Astrocyte of the hippocampus (primary cell): ENCODE measurements around the gene TTC34.
A peak's percentile ranks its signal among the peaks of the same experiment; 100 is the strongest.

Source experiments
- DNase-seq: peaks from one replicate; pipeline ENCODE4 v3.0.0; 2011; ENCODE audit warnings: low read depth, low spot score

TTC34 gene, protein sequence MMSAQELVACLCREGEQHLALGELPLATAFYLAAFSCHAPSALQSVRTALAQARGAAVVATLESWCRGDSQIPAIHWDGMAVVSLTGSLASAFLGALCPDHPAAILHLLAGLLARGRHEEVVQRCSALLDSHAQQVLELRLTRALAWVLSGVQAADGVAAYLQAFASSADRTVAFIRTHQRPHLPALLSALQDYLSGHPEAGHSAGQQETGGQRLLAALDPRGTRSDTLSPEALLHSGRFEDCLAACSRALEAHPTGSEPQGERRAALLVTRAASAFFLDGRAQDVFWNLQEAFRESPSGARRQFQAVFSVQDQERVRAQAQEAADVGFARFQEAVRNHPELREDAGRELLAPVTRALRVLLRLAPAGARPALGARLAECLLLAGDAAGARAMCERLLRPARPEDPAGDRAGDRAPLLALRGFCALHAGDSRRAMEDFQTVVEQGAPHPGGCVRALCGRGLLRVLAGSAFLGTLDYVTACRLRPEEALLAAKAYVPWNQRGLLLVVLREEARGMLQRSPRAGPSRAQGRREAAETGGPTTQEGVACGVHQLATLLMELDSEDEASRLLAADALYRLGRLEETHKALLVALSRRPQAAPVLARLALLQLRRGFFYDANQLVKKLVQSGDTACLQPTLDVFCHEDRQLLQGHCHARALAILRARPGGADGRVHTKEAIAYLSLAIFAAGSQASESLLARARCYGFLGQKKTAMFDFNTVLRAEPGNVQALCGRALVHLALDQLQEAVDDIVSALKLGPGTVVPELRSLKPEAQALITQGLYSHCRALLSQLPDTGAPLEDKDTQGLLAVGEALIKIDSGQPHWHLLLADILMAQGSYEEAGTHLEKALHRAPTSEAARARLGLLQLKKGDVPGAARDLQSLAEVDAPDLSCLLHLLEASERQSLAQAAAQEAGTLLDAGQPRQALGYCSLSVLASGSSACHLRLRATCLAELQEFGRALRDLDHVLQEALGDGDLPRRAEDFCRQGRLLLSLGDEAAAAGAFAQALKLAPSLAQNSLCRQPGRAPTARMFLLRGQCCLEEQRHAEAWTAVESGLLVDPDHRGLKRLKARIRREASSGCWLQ

DNA sequence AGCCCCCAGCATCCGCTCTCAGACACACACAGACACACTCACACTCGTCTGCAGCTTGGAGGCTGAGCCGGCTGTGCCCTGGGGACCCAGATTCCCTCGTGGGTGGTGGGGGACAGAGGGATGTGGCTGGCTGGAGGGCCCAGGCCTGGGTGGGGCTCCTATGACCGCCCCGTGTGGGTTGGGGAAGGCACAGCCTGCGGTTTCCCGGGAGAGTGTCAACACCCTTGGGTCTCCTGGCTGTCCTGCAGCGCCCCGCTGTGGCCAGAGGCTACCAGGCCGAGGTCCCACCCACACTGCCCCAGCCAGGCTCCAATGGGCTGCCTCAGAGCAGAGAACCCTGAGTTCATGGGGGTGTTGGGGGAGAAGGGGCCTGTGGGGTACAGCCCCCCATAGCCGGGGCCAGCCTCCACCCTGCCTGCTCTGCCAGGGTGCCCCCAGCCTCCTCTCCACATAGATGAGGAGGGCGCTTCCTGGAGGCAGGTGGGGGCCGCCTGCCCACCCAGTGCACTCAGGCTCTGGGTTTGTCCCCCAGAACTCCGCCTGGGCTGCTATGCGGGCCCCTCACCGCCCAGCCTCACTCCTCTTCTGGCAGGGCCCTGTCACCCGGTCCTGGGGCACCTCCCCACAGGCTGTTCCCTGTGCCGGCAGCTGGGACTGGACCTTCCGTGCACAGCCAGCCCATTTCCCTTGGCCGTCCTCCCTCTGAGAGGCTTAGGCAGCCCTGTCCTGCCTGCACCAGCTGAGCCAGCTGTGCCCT is at the start of gene TTC34:
TTC34 (minus strand) TSS at position 159 of the 757 bp plus-strand sequence. CDS start 866 bp downstream, outside the sequence.
- peak; percentile 34 for DNase-seq

GRCh38 chr1:2850502-2850901 is 49.0 kb upstream of the TTC34 start:
- DNase-seq: no peak

DNA sequence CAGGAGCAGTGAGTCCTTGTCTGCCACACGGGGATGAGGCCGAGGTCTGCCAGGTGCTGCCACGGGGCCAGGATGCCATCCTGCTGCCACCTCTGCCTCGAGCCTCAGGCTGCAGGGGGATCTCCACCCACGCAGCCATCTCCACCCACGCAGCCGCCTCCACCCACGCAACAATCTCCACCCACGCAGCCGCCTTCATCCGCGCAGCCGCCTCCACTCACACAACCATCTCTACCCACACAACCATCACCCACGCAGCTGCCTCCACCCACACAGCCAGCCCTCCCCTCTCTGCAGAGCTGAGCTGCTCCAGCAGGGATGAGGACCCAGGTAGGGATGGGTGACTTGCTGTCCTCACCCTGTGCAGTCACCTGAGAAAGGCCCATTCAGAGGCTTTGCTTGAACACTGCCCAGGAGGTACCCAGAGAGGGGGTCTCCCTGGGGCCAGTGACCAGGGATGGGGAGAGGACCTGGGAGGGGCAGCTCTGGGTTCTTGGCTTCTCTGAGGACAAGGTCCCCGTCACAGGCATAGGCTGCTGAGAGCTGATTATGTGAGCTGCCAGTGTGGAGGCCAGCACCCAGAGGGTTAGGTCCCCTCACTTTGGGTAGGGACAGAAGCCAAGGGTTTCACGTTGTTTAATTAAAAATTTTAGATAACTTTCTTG is 46.6 kb upstream of the TTC34 start:
- no peak for DNase-seq

DNA sequence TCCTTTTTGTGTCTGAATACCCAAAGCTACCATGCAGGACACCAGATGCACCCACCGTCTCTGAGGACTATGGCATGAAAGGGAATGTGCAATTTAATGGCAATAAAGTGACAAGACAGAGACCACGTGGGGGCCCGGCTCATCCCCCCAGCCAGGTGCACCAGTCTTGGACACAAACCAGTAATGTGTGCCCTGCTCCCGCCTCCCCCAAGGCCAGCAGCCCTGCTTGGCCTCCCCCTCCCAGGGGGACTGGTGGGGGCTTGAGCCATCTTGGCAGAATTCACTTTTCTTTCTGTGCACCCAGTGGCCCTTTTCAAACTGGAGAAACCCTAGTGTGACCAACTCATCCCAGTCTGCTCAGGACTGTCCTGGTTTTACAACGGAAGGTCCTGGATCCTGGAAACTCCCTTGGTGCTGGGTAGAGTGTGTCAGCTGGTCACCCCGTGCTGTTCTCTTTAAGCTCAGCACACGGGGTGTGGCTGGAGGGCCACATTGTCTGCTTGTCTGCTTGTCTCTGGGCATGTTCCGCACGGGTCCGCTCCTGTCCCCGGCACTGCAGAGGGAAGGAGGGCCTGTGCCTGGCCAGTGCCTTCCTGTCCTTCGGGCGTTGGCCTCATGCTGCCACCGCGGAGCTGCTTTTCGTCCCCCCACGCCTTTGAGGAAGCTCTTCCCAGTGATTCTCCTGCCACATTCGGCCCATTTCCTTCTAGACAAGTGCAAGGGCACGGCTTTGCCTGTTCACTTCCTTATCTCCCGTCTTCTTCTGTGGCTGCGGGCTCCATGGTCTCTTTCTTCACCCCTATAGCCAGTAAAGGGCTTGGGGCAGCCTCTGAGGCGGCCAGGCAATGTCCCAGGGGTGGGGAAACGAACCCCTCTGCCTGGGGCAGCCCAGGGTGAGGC is 45.8 kb upstream of the TTC34 start:
- no peak for DNase-seq

GRCh38 chr1:2845869-2846268 is 44.4 kb upstream of the TTC34 start:
- DNase-seq: no peak

GRCh38 chr1:2840036-2840809 is 38.7 kb upstream of the TTC34 start:
- no peak for DNase-seq

GRCh38 chr1:2837823-2838222 is 36.3 kb upstream of the TTC34 start:
- no peak for DNase-seq

DNA sequence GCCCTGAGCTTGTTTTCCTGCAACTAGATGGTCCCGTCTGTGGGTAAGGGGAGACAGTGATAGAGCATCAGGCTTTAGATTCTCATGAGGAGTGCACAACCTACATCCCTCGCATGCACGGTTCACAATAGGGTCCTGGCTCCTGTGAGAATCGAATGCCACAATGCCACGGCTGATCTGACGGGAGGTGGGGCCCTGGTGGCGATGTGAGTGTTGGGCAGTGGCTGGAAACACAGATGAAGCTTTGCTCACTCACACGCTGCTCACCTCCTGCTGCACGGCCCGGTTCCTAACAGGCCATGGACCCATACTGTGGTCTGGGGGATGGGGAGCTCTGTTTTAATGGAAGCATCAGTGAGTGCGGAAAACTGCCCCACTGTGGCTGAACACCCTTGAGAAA is 35.8 kb upstream of the TTC34 start:
- DNase-seq: no peak

GRCh38 chr1:2836333-2836970 is 35.0 kb upstream of the TTC34 start:
- DNase-seq: no peak

DNA sequence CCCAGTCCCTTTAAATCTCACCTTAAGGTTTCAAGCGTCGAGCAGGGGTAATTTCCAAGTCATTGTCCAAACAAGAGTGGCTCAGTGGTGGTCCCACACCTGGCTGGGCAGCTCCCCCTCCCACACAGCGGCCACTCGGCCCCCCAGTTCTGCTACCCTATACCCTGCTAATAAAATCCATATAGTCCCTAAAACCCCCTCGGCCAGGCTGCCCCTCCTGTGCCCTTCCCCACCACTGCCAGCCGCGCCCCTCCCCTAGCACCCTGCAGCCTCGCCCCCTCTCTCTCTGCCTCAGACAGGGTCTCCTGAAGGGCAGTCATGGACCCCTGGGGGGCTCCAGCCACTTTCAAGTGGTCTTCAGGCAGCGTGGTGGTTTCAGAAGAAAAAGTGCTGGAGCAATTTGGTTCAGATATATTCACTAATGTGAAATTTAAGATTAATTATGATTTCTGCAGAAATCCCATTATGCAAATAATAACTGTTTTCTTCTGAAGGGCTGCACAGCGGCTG is 34.2 kb upstream of the TTC34 start:
- no peak for DNase-seq

DNA sequence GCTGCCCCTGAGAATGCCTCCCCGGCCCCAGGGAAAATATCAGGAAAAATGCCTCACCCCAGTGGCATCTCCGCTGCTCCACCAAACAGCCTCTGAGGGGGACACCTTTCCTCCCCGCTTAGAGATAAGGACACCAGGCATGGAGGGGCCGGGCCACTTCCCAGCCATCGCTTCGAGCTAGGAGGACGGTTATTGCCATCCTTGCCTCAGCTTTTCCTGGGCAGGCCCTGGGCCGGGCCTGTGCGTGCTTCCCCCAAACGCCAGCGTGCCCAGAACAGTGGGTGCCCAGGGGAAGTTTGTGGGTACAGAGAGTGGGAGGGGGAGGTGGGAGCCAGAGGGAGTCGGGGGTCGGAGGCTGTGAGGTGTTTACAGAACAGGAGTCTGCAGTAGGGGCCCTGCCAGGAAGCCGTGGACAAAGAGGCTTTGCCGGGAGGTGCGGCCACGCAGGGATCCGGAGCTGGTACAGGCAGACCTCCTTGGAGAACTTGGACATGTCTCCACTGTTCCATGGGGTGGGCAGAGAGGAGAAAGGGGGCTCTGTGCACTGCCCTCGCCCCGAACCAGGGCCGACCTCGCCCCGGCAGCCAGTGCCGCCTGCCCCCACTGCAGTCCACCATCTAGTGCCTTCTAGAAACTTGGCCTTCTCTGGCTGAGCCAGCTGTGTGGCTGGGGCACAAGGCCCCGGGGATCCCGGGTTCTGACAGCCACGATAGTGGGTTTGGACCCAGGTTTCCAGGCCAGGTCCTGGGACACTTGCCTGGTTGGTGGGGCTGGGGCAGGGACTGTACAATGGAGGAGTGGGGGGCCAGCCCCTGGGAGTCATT is 33.5 kb upstream of the TTC34 start:
- DNase-seq: no peak

DNA sequence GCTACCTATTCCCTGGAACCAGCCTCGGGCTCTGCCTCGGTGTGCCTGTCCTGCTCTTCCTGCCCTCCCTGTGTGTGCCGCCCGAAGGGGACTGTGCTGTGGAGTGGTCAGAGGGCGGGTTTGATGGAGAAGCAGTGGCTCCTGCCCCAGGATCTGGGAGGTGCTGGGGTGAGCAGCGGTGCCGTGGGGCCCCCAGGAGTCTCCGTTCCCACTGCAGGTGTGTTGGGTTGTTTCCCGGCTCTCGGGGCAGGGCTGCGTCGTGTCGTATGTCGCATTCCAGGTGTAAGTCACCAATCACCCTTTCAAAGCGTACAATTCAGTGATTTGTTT is 32.6 kb upstream of the TTC34 start:
- DNase-seq: no peak

- no peak for DNase-seq
Measured at GRCh38 chr1:2833454-2834145, 32.1 kb upstream of the TTC34 start.

- no peak for DNase-seq
Measured at GRCh38 chr1:2832506-2833453, 31.3 kb upstream of the TTC34 start.

DNA sequence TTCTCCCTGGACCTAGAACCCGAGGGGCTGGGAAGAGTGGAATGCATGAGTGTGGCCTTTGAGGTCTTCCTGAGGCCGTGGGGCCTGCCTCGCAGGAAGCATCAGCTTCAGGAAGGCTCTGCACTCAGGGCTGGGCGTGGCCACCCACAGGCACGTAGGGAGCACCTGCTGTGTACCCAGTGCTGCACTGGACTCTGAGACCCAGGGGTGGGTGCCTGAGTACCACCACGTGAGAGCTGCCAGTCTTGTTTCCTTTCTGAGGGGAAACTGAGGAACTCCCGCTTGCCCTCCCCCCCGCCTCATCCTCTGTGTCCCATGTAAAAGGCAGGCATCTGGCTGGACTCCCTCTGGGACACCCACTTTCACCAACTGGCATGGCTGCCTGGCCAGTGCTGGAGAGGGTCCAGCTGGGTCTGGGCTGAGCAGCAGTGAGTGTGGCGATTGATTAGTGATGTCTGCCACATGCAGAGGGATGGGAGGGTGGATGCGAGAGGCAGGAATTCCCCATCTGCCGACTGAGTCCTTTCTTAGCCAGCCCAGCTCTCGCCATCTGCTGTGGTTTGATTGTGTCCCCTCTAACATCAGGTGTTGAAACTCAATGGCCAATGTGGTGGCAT is 30.2 kb upstream of the TTC34 start:
- no peak for DNase-seq
